Measurements from ENCODE around the gene INO80D. TPM values are rescaled to one million over a fixed set of nuclear protein-coding genes. Genes with fewer than 3 reads are reported as not detected.
"Not testable (repeated sequence)": the region's sequence is repeated elsewhere in the genome, so short reads cannot be mapped to it uniquely, and the experiment has no call there.

The INO80D gene
- total RNA-seq, 1 experiment from 2014 or later, result 5.1 TPM

DNA sequence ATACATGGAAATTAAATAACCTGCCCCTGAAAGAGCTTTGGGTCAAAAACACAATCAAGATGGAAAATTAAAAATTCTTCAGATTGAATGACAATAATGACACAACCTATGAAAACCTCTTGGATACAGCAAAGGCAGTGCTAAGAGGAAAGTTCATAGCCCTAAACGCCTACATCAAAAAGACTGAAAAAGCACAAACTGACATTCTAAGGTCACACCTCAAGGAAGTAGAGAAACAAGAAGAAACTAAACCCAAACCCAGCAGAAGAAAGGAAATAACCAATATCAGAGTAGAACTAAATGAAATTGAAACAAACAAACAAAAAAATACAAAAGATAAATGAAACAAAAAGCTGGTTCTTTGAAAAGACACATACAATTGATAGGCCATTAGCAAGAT, 52.5 kb downstream of the INO80D start:
- not testable (repeated sequence) for DNase-seq (ENCODE audit: low spot score)

- no peak for DNase-seq (ENCODE audit: low spot score)
These were observed 53.9 kb downstream of the INO80D start for GRCh38 chr2:206031950-206032567.

- no peak for DNase-seq (ENCODE audit: low spot score)
These were observed 54.7 kb downstream of the INO80D start for GRCh38 chr2:206031162-206031784.

- no peak for DNase-seq (ENCODE audit: low spot score)
These were observed 57.9 kb downstream of the INO80D start for GRCh38 chr2:206028101-206028500.

DNA sequence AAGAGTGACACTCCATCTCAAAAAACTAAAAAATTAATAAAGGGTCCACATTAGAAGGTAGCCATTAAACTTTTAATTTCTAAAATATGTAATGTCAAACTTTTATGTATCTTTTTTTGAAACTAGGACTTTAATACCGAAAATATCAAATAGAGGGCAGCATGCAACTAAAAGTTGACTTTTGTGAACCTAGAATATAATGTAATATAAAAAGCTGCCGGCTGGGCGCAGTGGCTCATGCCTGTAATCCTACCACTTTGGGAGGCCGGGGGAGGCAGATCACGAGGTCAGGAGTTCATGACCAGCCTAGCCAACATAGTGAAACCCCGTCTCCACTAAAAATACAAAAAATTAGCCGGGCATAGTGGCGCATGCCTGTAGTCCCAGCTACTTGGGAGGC, 62.8 kb downstream of the INO80D start:
- no peak for DNase-seq (ENCODE audit: low spot score)

GRCh38 chr2:206020171-206020570, 65.8 kb downstream of the INO80D start:
- no peak for DNase-seq (ENCODE audit: low spot score)

DNA sequence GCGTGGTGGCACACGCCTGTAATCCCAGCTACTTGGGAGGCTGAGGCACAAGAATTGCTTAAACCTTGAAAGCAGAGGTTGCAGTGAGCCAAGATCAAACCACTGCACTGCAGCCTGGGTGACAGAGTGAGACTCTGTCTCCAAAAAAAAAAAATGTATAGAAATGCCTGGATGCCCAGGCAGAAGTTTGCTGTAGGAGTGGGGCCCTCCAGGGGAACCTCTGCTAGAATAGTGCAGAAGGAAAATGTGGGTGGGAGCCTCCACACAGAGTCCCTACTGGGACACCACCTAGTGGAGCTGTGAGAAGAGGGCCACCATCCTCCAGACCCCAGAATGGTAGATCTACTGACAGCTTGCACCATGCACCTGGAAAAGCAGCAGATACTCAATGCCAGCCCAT, 70.2 kb downstream of the INO80D start:
- DNase-seq (ENCODE audit: low spot score), result not testable (repeated sequence)

GRCh38 chr2:206011795-206012194, 74.2 kb downstream of the INO80D start:
- DNase-seq (ENCODE audit: low spot score), result no peak

DNA sequence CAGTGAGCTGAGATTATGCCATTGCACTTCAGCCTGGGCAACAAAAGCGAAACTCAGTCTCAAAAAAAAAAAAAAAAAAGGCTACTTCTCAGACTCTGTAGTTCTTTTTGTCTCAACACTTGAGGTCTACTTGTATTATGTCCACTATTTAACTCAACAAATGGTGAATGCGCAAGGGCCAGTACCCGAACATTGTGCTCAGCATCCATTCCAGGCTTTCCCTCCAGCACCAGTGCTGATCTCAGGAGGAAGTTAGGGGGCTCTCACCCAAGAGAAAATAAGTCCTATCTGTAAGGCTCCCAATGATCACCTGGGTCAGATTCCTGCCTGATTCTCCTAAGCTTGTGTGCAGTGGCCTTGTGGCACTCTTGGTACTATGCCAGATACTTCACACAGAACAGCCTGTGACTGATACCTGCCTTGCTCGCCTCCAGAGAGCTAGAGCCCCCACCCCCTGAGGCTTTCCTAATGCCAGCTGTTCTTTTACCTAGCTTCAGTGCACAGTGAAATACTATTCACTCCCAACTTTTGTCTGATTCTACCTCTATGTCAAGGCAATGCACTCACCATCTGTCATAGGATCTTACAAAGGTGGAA, 74.9 kb downstream of the INO80D start:
- DNase-seq (ENCODE audit: low spot score), result no peak

DNA sequence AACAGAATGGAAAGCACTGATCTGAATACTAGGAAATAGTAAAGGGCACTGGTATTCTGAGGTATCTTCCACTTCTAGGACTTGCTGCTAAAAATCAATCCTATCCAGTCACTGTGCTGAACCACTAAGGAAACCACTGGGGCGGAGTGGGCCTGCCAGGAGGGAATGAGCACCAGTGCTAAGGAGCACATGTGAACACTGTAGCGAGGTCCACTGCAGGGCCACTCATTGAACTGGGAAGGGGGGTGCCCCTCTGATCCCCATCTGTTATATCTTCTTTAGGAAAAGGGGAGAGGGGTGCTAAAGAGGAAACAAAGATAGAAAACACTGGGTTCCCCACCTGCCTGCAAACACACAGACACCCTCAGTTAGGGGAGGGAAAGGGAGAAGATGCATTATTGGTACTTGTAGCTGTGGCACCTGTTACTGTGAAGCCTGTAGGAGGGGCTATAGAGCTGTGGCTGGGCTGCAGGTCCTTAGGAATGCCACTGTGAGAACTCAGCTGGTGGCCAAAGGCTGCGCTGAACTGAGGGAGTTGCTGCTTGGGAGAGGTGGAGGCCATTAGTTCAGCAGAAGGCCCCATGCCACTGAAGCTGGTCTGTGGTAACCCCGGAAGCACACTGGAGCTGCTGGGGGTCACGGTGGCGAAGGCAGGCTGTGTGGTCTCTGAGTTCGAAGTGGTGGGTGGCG, 81.8 kb downstream of the INO80D start:
- peak; percentile 19 for DNase-seq (ENCODE audit: low spot score)

GRCh38 chr2:206002440-206002839, 83.5 kb downstream of the INO80D start:
- DNase-seq (ENCODE audit: low spot score), result no peak

DNA sequence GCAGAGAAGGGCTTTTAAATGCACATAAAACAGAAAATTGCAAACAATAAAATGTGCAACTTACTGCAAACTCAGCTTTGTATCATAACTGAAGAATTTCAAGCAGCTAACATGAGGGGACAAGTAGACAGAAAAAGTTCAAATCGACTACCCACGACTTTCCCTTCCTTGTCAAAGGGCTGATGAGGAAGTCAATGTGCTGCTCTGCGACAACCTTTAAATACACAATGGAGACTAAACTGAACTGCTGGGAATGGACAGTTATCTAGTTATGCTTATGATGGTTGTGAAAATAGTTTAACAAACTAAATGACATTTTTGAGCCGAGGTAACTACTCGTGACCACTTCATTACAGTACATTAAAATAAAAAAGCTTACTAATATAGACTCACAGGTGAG, 84.1 kb downstream of the INO80D start:
- DNase-seq (ENCODE audit: low spot score), result no peak

- no peak for DNase-seq (ENCODE audit: low spot score)
These were observed 85.2 kb downstream of the INO80D start for GRCh38 chr2:206000776-206001175.

- DNase-seq (ENCODE audit: low spot score), result no peak
These were observed 87.4 kb downstream of the INO80D start for GRCh38 chr2:205998583-205998982.

- DNase-seq (ENCODE audit: low spot score), result no peak
These were observed 89.8 kb downstream of the INO80D start for GRCh38 chr2:205996161-205996560.

DNA sequence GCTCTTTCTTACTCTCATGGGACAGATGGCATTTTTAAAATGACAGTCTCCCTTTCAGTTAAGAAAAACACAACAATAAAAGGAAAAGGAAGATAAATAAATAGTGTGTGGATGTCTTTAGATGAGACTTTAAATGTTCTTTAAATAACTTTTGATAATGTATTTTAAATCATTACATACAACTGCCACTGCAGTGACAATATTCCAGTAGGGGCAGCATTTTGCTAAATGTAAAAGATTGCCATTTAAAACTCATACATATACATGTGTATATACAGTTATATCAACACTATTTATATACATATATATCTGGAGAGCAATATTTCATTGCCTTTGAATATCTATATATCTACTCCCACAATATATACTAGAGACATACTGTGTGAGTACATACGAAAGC, 90.7 kb downstream of the INO80D start:
- DNase-seq (ENCODE audit: low spot score), result no peak

DNA sequence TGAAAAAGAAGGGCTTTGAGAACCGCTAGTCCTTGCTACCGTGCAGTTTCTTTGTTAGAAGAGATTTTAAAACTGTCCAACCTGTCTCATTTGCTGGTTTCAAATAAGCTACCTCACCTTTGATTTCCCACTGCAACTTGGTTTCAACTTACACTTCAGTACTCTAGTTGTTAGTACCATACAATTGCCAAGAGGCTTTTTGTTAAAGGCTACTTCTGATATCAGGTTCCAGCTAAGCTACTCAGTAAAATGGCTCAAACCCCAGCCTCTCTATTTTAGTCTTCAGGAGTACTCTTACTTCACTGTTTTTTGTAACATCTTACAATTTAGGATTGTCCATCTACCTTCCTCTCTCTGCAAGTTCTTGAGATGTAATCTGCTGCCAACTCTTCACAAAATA, 91.6 kb downstream of the INO80D start:
- DNase-seq (ENCODE audit: low spot score), result no peak

GRCh38 chr2:205990104-205990503, 95.9 kb downstream of the INO80D start:
- no peak for DNase-seq (ENCODE audit: low spot score)

- DNase-seq (ENCODE audit: low spot score), result no peak
These were observed 96.5 kb downstream of the INO80D start for GRCh38 chr2:205989271-205990071.

DNA sequence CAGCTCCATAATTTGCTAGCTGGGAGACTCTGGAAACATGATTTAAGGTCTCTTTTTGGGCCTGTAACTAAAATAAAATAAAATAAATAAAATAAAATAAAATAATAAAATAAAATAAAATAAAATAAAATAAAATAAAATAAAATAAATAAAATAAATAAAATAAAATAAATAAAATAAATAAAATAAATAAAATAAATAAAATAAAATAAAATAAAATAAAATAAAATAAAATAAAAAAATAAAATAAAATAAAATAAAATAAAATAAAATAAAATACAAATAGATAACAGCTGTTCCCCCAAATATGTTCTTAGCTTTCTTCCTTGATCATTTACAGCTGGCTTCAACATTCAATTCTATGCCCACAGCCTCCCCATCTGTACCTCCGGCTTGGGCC, 97.3 kb downstream of the INO80D start:
- DNase-seq (ENCODE audit: low spot score), result not testable (repeated sequence)

DNA sequence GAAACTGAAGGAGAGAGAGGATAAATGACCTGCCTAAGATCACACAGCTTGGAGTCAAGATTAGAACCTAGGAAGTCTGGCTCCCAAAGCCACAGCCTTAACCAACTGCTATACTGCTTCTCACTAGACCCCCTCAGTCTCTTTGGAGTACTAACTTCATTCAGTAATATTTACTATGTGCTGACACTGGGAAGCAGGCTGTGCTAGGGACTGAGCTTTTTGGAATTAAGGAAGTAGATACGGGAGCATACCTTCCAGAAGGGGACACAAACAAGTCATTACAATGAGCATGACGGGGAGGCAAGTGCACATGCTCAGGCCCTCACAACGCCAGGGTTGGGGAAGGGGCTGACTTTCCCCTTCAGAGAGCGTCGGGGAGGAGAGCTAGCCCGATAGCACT, 97.7 kb downstream of the INO80D start:
- no peak for DNase-seq (ENCODE audit: low spot score)

DNA sequence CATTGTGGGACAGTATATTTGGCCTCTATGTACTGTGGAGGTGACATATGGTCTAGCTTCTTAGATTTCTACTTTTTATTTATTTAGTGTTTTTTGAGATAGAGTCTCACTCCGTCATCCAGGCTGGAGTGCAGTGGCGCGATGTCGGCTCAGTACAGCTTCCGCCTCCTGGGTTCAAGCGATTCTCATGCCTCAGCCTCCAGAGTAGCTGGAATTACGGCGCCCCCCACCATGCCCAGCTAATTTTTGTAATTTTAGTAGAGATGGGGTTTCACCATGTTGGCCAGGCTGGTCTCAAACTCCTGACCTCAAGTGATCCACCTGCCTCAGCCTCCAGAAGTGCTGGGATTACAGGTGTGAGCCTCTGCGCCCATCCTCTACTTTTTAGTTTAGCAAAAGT, 99.6 kb downstream of the INO80D start:
- not testable (repeated sequence) for DNase-seq (ENCODE audit: low spot score)

All from HT-29 (cell line).